ENCODE results near the gene RTL10. TPM values are rescaled to one million over a fixed set of nuclear protein-coding genes. Genes with fewer than 3 reads are reported as not detected.

The RTL10 gene
- total RNA-seq, 1 donor from 2014 or later: 27.2 TPM

DNA sequence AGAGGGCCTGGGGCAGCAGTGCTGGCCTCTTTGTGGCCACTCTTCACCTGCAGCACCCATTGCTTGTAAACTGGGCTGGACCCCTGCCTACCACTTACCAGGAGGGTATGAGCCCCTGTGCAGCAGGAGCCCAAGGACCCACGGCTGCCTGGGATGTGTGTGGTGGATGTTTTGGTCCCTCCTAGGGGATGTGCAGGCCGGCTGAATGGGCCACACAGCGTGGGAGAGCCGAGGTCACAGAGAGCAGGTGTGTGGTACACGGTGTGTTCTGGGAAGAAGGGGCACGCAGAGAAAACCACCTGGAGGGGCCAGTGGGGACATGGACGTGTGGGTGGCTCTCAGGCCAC, 19.3 kb upstream of the RTL10 start:
- TF ChIP-seq, protein P1, sequence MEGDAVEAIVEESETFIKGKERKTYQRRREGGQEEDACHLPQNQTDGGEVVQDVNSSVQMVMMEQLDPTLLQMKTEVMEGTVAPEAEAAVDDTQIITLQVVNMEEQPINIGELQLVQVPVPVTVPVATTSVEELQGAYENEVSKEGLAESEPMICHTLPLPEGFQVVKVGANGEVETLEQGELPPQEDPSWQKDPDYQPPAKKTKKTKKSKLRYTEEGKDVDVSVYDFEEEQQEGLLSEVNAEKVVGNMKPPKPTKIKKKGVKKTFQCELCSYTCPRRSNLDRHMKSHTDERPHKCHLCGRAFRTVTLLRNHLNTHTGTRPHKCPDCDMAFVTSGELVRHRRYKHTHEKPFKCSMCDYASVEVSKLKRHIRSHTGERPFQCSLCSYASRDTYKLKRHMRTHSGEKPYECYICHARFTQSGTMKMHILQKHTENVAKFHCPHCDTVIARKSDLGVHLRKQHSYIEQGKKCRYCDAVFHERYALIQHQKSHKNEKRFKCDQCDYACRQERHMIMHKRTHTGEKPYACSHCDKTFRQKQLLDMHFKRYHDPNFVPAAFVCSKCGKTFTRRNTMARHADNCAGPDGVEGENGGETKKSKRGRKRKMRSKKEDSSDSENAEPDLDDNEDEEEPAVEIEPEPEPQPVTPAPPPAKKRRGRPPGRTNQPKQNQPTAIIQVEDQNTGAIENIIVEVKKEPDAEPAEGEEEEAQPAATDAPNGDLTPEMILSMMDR (IDR thresholded peaks at IDR 0.05; ENCODE audit: unreplicated experiment): no peak
- no peaks in the 10 kb centered on the region for H3K27me3 Mint-ChIP-seq
- no peak overlapping the region for H3K4me3 Mint-ChIP-seq (ENCODE audit: low read depth)
- no peaks in the 10 kb centered on the region for H3K4me1 Mint-ChIP-seq (ENCODE audit: low read depth)
- no peaks in the 10 kb centered on the region for H3K36me3 Mint-ChIP-seq (ENCODE audit: insufficient read depth)
- no peaks in the 10 kb centered on the region for H3K9me3 Mint-ChIP-seq (ENCODE audit: low read depth)
- H3K27ac Mint-ChIP-seq: no peak overlapping the region
- no peak for DNase-seq (ENCODE audit: low spot score, unreplicated experiment)

DNA sequence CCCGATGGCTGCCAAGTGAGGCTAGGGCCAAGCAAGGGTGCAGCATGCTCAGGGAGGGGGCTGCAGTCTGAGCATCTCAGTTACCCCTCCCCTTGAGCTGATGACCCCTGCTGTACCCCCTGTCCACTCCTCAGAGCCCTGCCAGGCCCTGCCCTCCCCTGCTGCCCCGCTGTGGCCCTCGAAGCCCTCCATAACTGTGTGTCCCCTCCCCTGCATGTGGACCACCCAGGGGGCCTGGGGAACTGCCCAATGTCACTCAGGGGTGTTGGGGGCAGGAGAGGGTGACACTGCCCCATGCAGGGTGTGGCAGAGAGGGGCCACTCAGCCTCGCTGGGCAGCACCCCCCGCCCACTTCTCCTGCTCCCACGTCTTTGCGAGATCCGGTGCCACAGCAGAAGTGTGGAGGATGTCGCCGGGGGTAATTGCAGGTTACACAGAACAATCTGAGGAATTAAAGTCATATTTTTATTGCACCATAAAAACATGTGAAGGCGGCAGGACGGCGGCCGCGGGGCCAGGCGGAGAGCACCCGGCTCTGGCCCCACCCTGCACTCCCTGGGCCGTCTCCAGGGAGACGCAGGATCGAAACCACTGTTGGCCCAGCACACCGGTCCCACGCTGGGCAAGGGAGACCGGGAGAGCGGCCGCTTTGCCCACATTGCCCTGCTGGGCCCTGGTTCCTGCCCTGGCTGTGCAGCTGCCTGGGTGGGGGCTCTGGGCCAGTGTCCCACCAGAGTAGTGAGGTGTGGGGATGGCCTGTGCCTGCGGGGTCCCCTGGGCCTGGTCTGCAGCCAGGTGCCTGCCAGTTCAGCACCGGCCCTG, 18.7 kb upstream of the RTL10 start:
- TF ChIP-seq, protein P1 (IDR thresholded peaks at IDR 0.05; ENCODE audit: unreplicated experiment): no peak
- Mint-ChIP-seq H3K4me1 (ENCODE audit: low read depth) (no peaks in the 10 kb centered on the region), H3K4me3 (ENCODE audit: low read depth) (no peak overlapping the region), H3K27ac (no peak overlapping the region), H3K36me3 (ENCODE audit: insufficient read depth) (no peaks in the 10 kb centered on the region), H3K9me3 (ENCODE audit: low read depth) (no peaks in the 10 kb centered on the region), H3K27me3 (no peaks in the 10 kb centered on the region)
- no peak for DNase-seq (ENCODE audit: low spot score, unreplicated experiment)

DNA sequence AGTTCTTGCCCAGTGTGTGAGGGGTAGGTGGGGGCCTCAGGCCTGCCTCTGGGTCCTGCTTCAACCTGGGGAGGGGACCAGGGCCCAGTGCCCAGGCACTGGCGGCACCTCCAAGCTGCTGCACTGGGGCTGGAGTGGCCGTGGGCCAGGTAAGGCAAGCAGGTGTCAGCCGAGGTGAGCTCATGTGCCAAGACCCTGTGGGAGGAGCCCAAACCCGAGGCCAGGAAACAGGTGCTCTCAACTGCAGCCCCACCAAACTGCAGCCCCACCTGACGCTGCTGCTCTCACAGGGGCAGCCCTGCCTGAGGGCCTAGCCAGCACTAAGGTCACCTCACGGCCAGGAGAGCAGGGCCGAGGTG, 18.1 kb upstream of the RTL10 start:
- no peaks in the 10 kb centered on the region for H3K27me3 Mint-ChIP-seq
- H3K36me3 Mint-ChIP-seq (ENCODE audit: insufficient read depth): no peaks in the 10 kb centered on the region
- DNase-seq (ENCODE audit: low spot score, unreplicated experiment): no peak
- H3K27ac Mint-ChIP-seq: no peak overlapping the region
- TF ChIP-seq, protein P1 (IDR thresholded peaks at IDR 0.05; ENCODE audit: unreplicated experiment): no peak
- H3K4me3 Mint-ChIP-seq (ENCODE audit: low read depth): no peak overlapping the region
- no peaks in the 10 kb centered on the region for H3K9me3 Mint-ChIP-seq (ENCODE audit: low read depth)
- H3K4me1 Mint-ChIP-seq (ENCODE audit: low read depth): no peaks in the 10 kb centered on the region

DNA sequence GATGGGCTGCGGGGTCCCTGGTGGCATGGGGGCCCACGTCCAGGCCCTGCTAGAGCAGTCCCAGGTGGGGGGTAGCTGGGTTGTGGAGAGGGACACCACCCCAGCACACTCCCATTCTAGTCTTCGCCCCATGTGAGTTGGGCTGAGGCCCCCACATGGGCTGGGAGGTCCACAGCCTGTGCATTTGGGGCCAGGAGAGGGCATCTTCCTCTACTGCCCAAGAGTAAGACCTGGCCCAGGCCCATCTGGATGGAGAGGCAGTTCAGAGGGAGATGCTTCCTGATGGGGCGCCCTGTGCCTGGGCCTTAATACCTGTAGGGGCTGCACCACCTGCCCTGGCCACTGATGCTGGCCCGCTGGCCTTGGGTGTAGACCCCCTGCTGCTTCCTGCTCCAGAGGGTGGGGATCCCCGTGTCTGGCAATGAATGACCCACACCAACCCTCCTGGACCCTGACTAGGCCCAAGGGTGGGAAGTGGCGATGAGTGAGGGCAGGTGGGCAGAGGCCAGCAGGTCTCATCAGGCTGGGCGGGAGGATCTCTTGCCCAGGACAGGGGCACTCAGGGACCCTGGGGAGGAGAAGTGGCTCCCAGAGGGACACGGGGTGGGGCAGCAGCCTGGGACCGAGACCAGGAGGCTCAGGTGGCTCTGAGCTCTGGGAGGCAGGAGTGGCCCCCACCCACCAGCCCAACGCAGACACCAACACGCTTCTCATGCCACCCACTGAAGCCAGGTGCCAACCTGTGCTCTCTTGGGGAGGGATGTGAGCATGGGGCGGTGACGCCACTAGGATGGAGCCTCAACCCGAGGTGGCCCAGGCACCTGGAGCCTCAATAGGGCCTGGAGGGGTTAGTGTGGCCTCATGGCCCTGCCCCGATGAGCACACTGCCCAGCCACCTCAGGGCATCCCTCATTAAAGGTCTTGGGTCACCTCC, 17.4 kb upstream of the RTL10 start:
- Mint-ChIP-seq H3K36me3 (ENCODE audit: insufficient read depth) (no peaks in the 10 kb centered on the region), H3K4me1 (ENCODE audit: low read depth) (no peaks in the 10 kb centered on the region), H3K27me3 (no peaks in the 10 kb centered on the region), H3K27ac (no peak overlapping the region), H3K9me3 (ENCODE audit: low read depth) (no peaks in the 10 kb centered on the region), H3K4me3 (ENCODE audit: low read depth) (no peak overlapping the region)
- DNase-seq (ENCODE audit: low spot score, unreplicated experiment): no peak
- TF ChIP-seq, protein P1 (IDR thresholded peaks at IDR 0.05; ENCODE audit: unreplicated experiment): no peak

DNA sequence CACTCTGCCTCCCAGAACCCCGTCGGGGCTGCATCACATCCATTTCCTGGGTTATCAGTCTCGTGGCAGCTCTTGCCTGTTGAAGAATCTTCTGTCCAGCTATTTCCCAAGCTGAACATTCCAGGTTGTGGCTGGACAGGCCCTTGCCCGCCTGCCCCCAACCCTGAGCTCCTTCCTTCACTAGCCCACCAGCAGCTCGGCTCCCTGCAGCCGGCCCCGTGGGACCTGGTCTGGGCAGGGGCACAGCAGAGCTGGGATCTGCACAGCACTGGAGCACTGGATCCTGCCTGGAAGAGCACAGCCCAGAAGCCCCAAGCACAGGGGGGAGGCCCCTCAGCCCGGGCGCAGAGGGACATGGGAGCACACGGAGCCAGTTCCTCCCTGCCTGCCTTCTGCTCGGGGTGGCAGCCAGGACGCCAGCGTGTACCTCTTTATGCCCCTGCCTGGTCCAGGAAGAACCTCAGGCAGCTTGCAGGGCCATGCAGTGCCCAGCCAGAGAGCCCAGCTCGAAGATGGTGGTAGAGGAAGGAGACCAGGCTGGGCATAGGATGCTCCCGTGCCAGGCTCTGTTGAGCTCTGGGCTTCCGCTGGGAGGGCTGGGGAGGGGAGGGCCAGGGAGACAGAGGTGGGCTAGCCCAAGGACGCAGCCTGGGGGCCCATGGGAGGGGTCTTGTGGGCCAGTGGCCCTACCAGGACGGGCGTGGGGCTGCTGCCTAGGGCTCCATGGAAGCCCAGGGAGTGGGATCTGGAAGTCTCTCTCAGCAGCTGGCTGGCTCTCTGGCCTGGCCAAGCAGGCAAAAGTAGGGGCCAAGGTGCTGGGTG, 16.6 kb upstream of the RTL10 start:
- Mint-ChIP-seq H3K36me3 (ENCODE audit: insufficient read depth) (no peaks in the 10 kb centered on the region), H3K27ac (no peak overlapping the region), H3K4me3 (ENCODE audit: low read depth) (no peak overlapping the region), H3K27me3 (no peaks in the 10 kb centered on the region), H3K9me3 (ENCODE audit: low read depth) (no peaks in the 10 kb centered on the region), H3K4me1 (ENCODE audit: low read depth) (no peaks in the 10 kb centered on the region)
- no peak for DNase-seq (ENCODE audit: low spot score, unreplicated experiment)
- TF ChIP-seq, protein P1 (IDR thresholded peaks at IDR 0.05; ENCODE audit: unreplicated experiment): no peak
